HepG2 (cell line): ENCODE data around the gene RECQL. TPM values are rescaled to one million over a fixed set of nuclear protein-coding genes. Genes with fewer than 3 reads are reported as not detected.

ENCODE experiments used
- ATM ChIP-seq: fragments of 450-650 bp; IDR thresholded peaks from 2 replicates; pipeline ENCODE4 v1.7.1; 2017; ENCODE audit warnings: mild to moderate bottlenecking, borderline replicate concordance
- BATF2 ChIP-seq: sonication (generic); formaldehyde crosslinking; IDR thresholded peaks from 2 replicates; pipeline ENCODE4 v1.8.0; 2022; ENCODE audit warnings: mild to moderate bottlenecking, missing genetic modification reagents, moderate library complexity
- CSRNP1 ChIP-seq: sonication (generic); formaldehyde crosslinking; IDR thresholded peaks from 2 replicates; pipeline ENCODE4 v1.8.1; 2023; ENCODE audit warnings: mild to moderate bottlenecking, missing genetic modification reagents
- KDM6A ChIP-seq: IDR thresholded peaks from 2 replicates; pipeline ENCODE4 v1.6.1; 2016; ENCODE audit warnings: low read depth
- MAZ ChIP-seq, 2 experiments: sonication (generic) in 1 of 2; formaldehyde crosslinking in 1 of 2; IDR thresholded peaks; 2 replicates each; pipeline versions ENCODE4 v1.5.0 to v1.6.1; 2012 to 2020; ENCODE audit warnings: low read depth in 2 of 2, mild to moderate bottlenecking in 2 of 2, borderline replicate concordance in 1 of 2, improper control_type of control experiment in 1 of 2, low read length in 1 of 2, missing genetic modification reagents in 1 of 2, moderate library complexity in 1 of 2
- MXD1 ChIP-seq: sonication (generic); formaldehyde crosslinking; IDR thresholded peaks from 2 replicates; pipeline ENCODE4 v1.4.0; 2020; ENCODE audit warnings: mild to moderate bottlenecking, missing genetic modification reagents
- MXD3 ChIP-seq: IDR thresholded peaks from 2 replicates; pipeline ENCODE4 v1.6.1; 2016; ENCODE audit warnings: mild to moderate bottlenecking, missing biosample characterization, missing genetic modification reagents
- PHF8 ChIP-seq: sonication (generic); formaldehyde crosslinking; IDR thresholded peaks from 2 replicates; pipeline ENCODE4 v1.5.0; 2020; ENCODE audit warnings: missing genetic modification reagents
- PITX1 ChIP-seq: sonication (generic); formaldehyde crosslinking; IDR thresholded peaks from 2 replicates; pipeline ENCODE4 v1.5.1; 2020; ENCODE audit warnings: mild to moderate bottlenecking, missing genetic modification reagents
- POGZ ChIP-seq: sonication (generic); formaldehyde crosslinking; IDR thresholded peaks from 2 replicates; pipeline ENCODE4 v1.4.0; 2020; ENCODE audit warnings: mild to moderate bottlenecking, missing genetic modification reagents
- SIX1 ChIP-seq: sonication (generic); formaldehyde crosslinking; IDR thresholded peaks from 2 replicates; pipeline ENCODE4 v1.4.0; 2020; ENCODE audit warnings: missing genetic modification reagents, borderline replicate concordance
- SKIL ChIP-seq: sonication (generic); formaldehyde crosslinking; IDR thresholded peaks from 2 replicates; pipeline ENCODE4 v1.8.0; 2022; ENCODE audit warnings: missing genetic modification reagents, mild to moderate bottlenecking, moderate library complexity, borderline replicate concordance
- SRY ChIP-seq: sonication (generic); formaldehyde crosslinking; IDR thresholded peaks from 2 replicates; pipeline ENCODE4 v1.8.0; 2022; ENCODE audit warnings: mild to moderate bottlenecking, missing genetic modification reagents
- THAP11 ChIP-seq: IDR thresholded peaks from 2 replicates; pipeline ENCODE4 v1.6.1; 2016; ENCODE audit warnings: missing biosample characterization, missing genetic modification reagents
- THAP9 ChIP-seq: sonication (generic); formaldehyde crosslinking; IDR thresholded peaks from 2 replicates; pipeline ENCODE4; 2020; ENCODE audit warnings: missing genetic modification reagents, mild to moderate bottlenecking, borderline replicate concordance
- polyA plus RNA-seq, 8 experiments: library from polyadenylated mRNA; depleted of rRNA in 3 of 8; stranded (reverse) in 7 of 8; unstranded in 1 of 8; fragments of >200 nt; fragmentation: Illumina TruSeq in 4 of 8; extraction: Trizol in 4 of 8; gene quantifications; 2 replicates each; pipeline versions ENCODE4 v1.2.1 to v1.2.3, GENCODE V29; 2011 to 2016; ENCODE audit warnings: low read depth in 4 of 8, missing spikeins in 1 of 8, mixed read lengths in 1 of 8; ENCODE audit not compliant: insufficient read depth in 1 of 8
- total RNA-seq, 5 experiments: library from RNA; depleted of rRNA; stranded (reverse); fragments of >200 nt; fragmentation: Illumina TruSeq; extraction: Trizol; gene quantifications; 2 replicates each; pipeline ENCODE4 v1.2.3, GENCODE V29; 2016; ENCODE audit warnings: low read depth in 1 of 5

The RECQL gene
- total and polyA plus RNA-seq, 2 of the 13 experiments (the other 11 are each of a cell fraction or from before 2014, with no cell fraction given), result 7.2 to 41.5 TPM

- TF ChIP-seq ATM, result no peak
- TF ChIP-seq POGZ (CRISPR knock-in tag), result peak; percentile 97
- no peak for TF ChIP-seq SIX1 (CRISPR knock-in tag)
- TF ChIP-seq BATF2, result no peak
- TF ChIP-seq SRY (CRISPR knock-in tag), result 0 out of 2 replicates have a peak, but pooled peaks have one; percentile 35
- peak; percentile 87 for TF ChIP-seq THAP11 (CRISPR knock-in tag)
- TF ChIP-seq THAP9 (CRISPR knock-in tag), result peak; percentile 75; the same call in 1 of the 2 replicates
- peak; percentile 33; the same call in 1 of the 2 replicates for TF ChIP-seq CSRNP1 (CRISPR knock-in tag)
- TF ChIP-seq PITX1 (CRISPR knock-in tag), result no peak
- no peak for TF ChIP-seq SKIL
- no peak for TF ChIP-seq KDM6A (CRISPR knock-in tag)
- peak; percentile 44; the same call in 1 of the 2 replicates for TF ChIP-seq MXD3
- TF ChIP-seq PHF8 (CRISPR knock-in tag), result peak; percentile 85
- peak; percentile 35; the same call in 1 of the 2 replicates for TF ChIP-seq MXD1 (CRISPR knock-in tag)
- peak; percentile 13; the same call in 1 of the 2 replicates for TF ChIP-seq MAZ (IDR thresholded peaks at IDR 0.05; ENCODE audit: borderline replicate concordance, low read depth, low read length)
- no peak for TF ChIP-seq MAZ (CRISPR knock-in tag; IDR thresholded peaks at IDR 0.05; ENCODE audit: low read depth)
Measured at GRCh38 chr12:21501258-21502163, at the start of gene RECQL, which contains the start of gene GOLT1B (continued).
